ENCODE data around the gene P2RY8.
"Not testable (repeated sequence)": the region's sequence is repeated elsewhere in the genome, so short reads cannot be mapped to it uniquely, and the experiment has no call there.

P2RY8 gene

GRCh38 chrX:1490723-1491122 lies 46.3 kb downstream of the P2RY8 start:
- peaks cover 73% of the 10 kb centered on the region for H3K4me1 Mint-ChIP-seq
- not testable (repeated sequence) for H3K9me3 Mint-ChIP-seq, ATAC-seq, H3K27me3 Mint-ChIP-seq, H3K4me3 Mint-ChIP-seq, H3K27ac Mint-ChIP-seq
- H3K36me3 Mint-ChIP-seq = peaks cover 61% of the 10 kb centered on the region

DNA sequence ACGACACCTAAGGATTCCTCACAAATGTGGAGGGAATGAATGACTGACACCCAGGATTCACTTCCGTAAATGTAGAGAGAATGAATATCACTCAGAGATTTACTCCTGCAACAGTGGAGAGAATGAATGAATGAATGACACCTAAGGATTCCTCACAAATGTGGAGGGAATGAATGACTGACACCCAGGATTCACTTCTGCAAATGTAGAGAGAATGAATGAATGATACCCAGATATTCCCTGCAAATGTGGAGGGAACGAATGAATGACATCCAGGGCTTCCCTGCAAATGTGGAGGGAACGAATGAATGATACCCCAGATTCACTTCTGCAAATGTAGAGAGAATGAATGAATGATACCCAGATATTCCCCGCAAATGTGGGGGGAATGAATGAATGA lies 47.6 kb downstream of the P2RY8 start:
- H3K27ac Mint-ChIP-seq, H3K27me3 Mint-ChIP-seq, H3K4me3 Mint-ChIP-seq, ATAC-seq, H3K9me3 Mint-ChIP-seq: not testable (repeated sequence)
- peaks cover 63% of the 10 kb centered on the region for H3K36me3 Mint-ChIP-seq
- peaks cover 66% of the 10 kb centered on the region for H3K4me1 Mint-ChIP-seq

DNA sequence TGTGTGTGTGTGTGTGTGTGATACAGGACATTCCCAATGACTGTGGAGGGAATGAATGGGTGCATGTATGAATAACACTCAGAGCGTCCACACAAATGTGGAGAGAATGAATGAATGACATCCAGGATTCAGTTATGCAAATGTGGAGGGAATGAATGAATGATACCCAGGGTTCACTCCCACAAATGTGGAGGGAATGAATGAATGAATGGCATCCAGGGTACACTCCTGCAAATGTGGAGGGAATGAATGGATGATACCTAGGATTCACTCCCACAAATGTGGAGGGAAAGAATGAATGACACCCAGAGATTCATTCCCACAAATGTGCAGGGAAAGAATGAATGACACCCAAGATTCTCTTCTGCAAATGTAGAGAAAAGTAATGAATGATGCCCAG lies 48.2 kb downstream of the P2RY8 start:
- Mint-ChIP-seq H3K9me3 (peaks cover 6% of the 10 kb centered on the region), H3K4me3 (no peak overlapping the region), H3K36me3 (peaks cover 69% of the 10 kb centered on the region), H3K27me3 (no peaks in the 10 kb centered on the region), H3K27ac (peak overlapping the region; percentile 75), H3K4me1 (peaks cover 66% of the 10 kb centered on the region)
- no peak for ATAC-seq

GRCh38 chrX:1488141-1488540 lies 48.8 kb downstream of the P2RY8 start:
- no peak for ATAC-seq
- Mint-ChIP-seq H3K9me3 (peaks cover 6% of the 10 kb centered on the region), H3K27ac (peak overlapping the region; percentile 75), H3K36me3 (peaks cover 64% of the 10 kb centered on the region), H3K27me3 (no peaks in the 10 kb centered on the region), H3K4me1 (peaks cover 66% of the 10 kb centered on the region), H3K4me3 (no peak overlapping the region)

- Mint-ChIP-seq H3K36me3 (peaks cover 57% of the 10 kb centered on the region), H3K4me1 (peaks cover 62% of the 10 kb centered on the region), H3K27me3 (no peaks in the 10 kb centered on the region), H3K4me3 (no peak overlapping the region), H3K9me3 (peaks cover 6% of the 10 kb centered on the region), H3K27ac (peak overlapping the region; percentile 75)
- no peak for ATAC-seq
These were observed 49.6 kb downstream of the P2RY8 start for GRCh38 chrX:1487401-1487800.

DNA sequence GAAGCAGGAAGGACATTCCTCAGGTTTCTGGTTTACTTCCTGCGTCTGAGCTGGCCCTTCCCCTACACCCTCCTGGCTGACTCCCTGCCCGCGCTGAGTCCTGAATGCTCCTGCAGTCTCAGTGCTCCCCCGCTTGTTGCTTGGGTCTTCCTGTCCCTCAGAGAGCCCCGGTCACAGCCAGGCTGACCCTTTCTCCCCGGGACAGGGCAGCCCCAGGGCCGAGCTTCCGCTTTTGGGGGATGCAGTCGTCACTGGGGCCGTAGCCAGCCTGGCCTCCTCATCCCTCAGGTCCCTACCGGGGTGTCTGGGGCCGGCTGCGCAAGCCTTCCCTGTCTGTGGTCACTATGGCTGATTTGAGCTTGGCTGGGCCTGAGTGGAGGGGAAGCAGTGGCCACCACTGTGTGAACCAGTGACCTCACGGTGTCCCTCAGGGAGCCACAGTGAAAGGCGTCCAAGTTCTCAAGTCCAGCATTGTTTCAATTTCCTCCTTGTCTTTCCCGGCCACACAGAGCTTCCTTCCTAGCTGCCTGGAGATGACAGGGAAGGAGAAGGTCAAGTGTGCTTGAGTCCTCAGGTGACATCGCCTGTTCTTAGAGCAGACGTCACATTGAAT lies 50.1 kb downstream of the P2RY8 start:
- ATAC-seq = no peak
- H3K9me3 Mint-ChIP-seq = peaks cover 6% of the 10 kb centered on the region
- peaks cover 57% of the 10 kb centered on the region for H3K36me3 Mint-ChIP-seq
- peak overlapping the region; percentile 75 for H3K27ac Mint-ChIP-seq
- no peaks in the 10 kb centered on the region for H3K27me3 Mint-ChIP-seq
- peaks cover 62% of the 10 kb centered on the region for H3K4me1 Mint-ChIP-seq
- no peak overlapping the region for H3K4me3 Mint-ChIP-seq

- no peaks in the 10 kb centered on the region for H3K27me3 Mint-ChIP-seq
- H3K27ac Mint-ChIP-seq = no peak overlapping the region
- H3K36me3 Mint-ChIP-seq = peaks cover 55% of the 10 kb centered on the region
- no peak for ATAC-seq
- H3K4me3 Mint-ChIP-seq = no peak overlapping the region
- peaks cover under 1% of the 10 kb centered on the region for H3K9me3 Mint-ChIP-seq
- peaks cover 62% of the 10 kb centered on the region for H3K4me1 Mint-ChIP-seq
These were observed 50.8 kb downstream of the P2RY8 start for GRCh38 chrX:1486177-1486576.

DNA sequence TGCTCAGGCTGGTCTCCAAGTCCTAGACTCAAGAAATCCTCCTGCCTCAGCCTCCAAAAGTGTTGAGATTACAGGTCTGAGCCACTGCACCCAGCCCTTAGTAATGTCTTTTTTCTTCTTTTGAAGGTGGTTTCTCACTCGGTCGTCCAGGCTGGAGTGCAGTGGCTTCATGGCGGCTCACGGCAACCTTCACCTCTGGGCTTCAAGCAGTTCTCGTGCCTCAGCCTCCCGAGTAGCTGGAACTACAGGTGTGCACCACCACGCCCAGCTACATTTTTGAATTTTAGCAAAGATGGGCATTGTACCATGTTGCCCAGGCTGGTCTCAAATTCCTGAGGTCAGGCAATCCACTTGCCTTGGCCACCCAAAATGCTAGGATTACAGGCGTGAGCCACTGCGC lies 52.0 kb downstream of the P2RY8 start:
- peaks cover 72% of the 10 kb centered on the region for H3K4me1 Mint-ChIP-seq
- no peaks in the 10 kb centered on the region for H3K27me3 Mint-ChIP-seq
- peaks cover 3% of the 10 kb centered on the region for H3K9me3 Mint-ChIP-seq
- no peak overlapping the region for H3K4me3 Mint-ChIP-seq
- peak overlapping the region; percentile 100 for H3K27ac Mint-ChIP-seq
- ATAC-seq = no peak
- peaks cover 64% of the 10 kb centered on the region for H3K36me3 Mint-ChIP-seq

DNA sequence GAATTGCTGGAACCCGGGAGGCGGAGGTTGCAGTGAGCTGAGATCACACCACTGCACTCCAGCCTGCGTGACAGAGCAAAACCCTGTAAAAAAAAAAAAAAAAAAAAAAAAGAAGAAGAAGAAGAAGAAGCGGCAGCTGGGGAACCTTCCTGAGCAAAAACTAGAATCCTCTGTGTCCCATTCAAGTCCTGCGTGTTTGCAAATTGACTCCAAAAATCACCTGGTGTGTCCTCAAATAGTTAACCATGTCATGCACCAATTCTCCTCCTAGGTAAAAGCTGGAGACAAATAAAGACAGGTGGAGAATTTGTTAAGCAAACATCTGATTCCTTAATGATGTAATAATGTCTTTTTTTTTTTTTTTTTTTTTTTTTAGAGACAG lies 52.4 kb downstream of the P2RY8 start:
- H3K9me3 Mint-ChIP-seq = peaks cover 3% of the 10 kb centered on the region
- peak; percentile 9 for ATAC-seq
- peak overlapping the region; percentile 78 for H3K4me3 Mint-ChIP-seq
- peaks cover 76% of the 10 kb centered on the region for H3K4me1 Mint-ChIP-seq
- no peaks in the 10 kb centered on the region for H3K27me3 Mint-ChIP-seq
- H3K36me3 Mint-ChIP-seq = peaks cover 68% of the 10 kb centered on the region
- peak overlapping the region; percentile 100 for H3K27ac Mint-ChIP-seq

DNA sequence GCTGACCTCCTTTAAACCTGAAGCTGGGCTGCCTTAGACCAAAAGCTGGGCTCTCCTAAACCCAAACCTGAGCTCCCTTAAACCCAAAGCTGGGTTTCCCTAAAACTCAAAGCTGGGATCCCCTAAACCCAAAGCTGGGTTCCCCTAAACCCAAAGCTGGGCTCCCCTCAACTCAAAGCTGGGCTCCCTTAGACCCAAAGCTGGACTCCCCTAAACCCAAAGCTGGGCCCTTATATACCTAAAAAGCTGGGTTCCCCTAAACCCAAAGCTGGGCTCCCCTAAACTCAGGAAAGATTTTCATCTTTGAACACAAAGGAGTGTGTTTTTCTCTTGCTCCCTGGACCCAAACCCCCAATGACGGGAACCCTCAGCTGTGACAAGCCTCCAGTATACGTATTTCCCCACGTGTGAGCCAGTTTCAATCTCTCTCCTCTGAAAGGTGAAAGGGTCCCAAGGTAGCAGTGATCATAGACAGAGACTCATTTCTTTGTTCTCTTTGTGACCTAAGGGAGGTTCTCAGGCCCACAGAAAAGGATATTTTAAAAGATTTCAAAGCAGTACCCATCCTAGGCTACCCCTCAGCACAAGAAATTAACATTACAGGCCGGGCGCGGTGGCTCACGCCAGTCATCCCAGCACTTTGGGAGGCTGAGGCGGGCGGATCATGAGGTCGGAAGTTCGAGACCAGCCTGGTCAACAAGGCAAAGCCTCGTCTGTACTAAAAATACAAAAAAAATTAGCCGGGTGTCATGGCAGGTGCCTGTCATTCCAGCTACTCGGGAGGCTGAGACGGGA lies 52.9 kb downstream of the P2RY8 start:
- ATAC-seq = peak; percentile 79
- no peaks in the 10 kb centered on the region for H3K27me3 Mint-ChIP-seq
- H3K4me1 Mint-ChIP-seq = peaks cover 82% of the 10 kb centered on the region
- peaks cover 8% of the 10 kb centered on the region for H3K9me3 Mint-ChIP-seq
- H3K4me3 Mint-ChIP-seq = peak overlapping the region; percentile 78
- peaks cover 74% of the 10 kb centered on the region for H3K36me3 Mint-ChIP-seq
- H3K27ac Mint-ChIP-seq = peak overlapping the region; percentile 100

DNA sequence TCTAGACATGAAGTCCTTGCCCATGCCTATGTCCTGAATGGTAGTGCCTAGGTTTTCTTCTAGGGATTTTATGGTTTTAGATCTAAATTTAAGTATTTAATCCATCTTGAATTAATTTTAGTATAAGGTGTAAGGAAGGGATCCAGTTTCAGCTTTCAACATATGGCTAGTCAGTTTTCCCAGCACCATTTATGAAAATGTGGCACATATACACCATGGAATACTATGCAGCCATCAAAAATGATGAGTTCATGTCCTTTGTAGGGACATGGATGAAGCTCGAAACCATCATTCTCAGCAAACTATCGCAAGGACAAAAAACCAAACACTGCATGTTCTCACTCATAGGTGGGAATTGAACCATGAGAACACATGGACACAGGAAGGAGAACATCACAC lies 54.5 kb downstream of the P2RY8 start:
- peaks cover 78% of the 10 kb centered on the region for H3K36me3 Mint-ChIP-seq

DNA sequence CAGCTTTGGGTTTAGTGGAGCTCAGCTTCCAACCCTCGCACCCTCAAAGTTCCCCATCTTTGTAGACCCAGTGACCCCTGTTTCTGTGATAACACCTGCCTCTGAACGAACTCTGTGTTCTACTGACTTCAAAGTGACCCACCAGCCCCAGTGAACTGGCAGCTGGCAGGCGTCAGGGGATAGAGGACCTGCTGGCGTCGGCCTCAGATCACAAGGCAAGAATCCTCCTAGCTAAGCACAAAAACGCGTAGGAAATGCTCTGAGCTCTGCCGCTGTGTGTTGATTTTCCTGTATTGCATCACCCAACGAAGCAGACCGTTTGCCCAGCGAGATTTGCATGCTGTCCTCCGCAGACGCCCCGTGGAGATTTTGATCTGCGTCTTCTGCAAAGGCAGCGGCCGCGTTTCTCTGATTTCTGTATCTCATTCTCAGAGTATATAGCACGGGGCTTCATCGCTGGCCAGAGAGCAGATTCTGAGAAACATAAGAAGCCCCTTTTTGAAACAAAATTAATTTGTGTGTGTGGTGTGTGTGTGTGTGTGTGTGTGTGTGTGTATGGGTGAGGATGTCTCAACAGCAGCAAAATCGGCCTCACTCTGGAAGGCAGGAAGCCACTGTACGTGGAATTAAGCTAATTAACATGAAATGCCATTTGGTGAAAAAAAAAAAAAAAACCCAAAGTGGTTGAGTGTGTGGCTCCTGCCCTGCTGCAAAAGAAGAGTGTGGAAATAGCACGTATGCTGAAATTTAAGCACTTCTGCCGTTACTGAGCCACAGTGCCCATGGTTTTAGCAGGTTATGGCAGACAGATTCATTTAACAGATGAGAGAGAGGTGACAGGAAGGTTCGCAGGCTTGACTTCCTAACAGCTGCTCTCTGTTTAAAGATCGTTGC lies 55.1 kb downstream of the P2RY8 start:
- Mint-ChIP-seq H3K4me3 (peak overlapping the region; percentile 76), H3K27me3 (no peaks in the 10 kb centered on the region), H3K27ac (peak overlapping the region; percentile 100), H3K9me3 (peaks cover 11% of the 10 kb centered on the region), H3K4me1 (peaks cover 87% of the 10 kb centered on the region), H3K36me3 (peaks cover 78% of the 10 kb centered on the region)
- peak; percentile 78 for ATAC-seq

More for the DNA sequence above, 54.5 kb downstream of the P2RY8 start:
- Mint-ChIP-seq H3K9me3 (peaks cover 11% of the 10 kb centered on the region), H3K27ac (peak overlapping the region; percentile 100), H3K4me1 (peaks cover 87% of the 10 kb centered on the region)
- H3K27me3 Mint-ChIP-seq, H3K4me3 Mint-ChIP-seq, ATAC-seq: not testable (repeated sequence)

GRCh38 chrX:1480082-1480785 lies 56.8 kb downstream of the P2RY8 start:
- Mint-ChIP-seq H3K27me3 (no peaks in the 10 kb centered on the region), H3K36me3 (peaks cover 74% of the 10 kb centered on the region), H3K4me3 (peak overlapping the region; percentile 60), H3K4me1 (peaks cover 86% of the 10 kb centered on the region), H3K9me3 (peaks cover 14% of the 10 kb centered on the region), H3K27ac (peak overlapping the region; percentile 100)
- no peak for ATAC-seq

- no peak for ATAC-seq
- Mint-ChIP-seq H3K4me3 (no peak overlapping the region), H3K36me3 (peaks cover 83% of the 10 kb centered on the region), H3K27ac (peak overlapping the region; percentile 69), H3K4me1 (peaks cover 88% of the 10 kb centered on the region), H3K9me3 (peaks cover 36% of the 10 kb centered on the region), H3K27me3 (no peaks in the 10 kb centered on the region)
These were observed 59.1 kb downstream of the P2RY8 start for GRCh38 chrX:1477801-1478458.
